Measurements from ENCODE around the gene DHTKD1.

- TF ChIP-seq EZH2 (IDR thresholded peaks at IDR 0.05) (no peak), POLR2AphosphoS5 (IDR thresholded peaks at IDR 0.05; ENCODE audit: borderline replicate concordance, low read depth, low read length) (no peak), FOXP2 (optimal IDR thresholded peaks at IDR 0.05; ENCODE audit: control extremely low read depth, extremely low read length, insufficient read depth) (no peak)
Observed at GRCh38 chr10:12113627-12114026, 44.9 kb downstream of the DHTKD1 start.
